Nephron progenitor cell (in vitro differentiated cells): Measurements from ENCODE around the gene COL6A1.
"Not testable (repeated sequence)": the region's sequence is repeated elsewhere in the genome, so short reads cannot be mapped to it uniquely, and the experiment has no call there.

ENCODE experiments used
- DNase-seq: peaks from one replicate; pipeline ENCODE4 v3.0.0; 2021
- H3K27ac Mint-ChIP-seq: 2 replicates; pipeline ENCODE4 v1.8.0; 2021; ENCODE audit warnings: mild to moderate bottlenecking, moderate library complexity, mixed read lengths
- H3K27me3 Mint-ChIP-seq: 2 replicates; pipeline ENCODE4 v1.8.0; 2021; ENCODE audit warnings: mild to moderate bottlenecking, low read depth, mixed read lengths; ENCODE audit not compliant: poor library complexity
- H3K36me3 Mint-ChIP-seq: 2 replicates; pipeline ENCODE4 v1.8.0; 2021; ENCODE audit warnings: low read depth, mixed read lengths
- H3K4me1 Mint-ChIP-seq: 2 replicates; pipeline ENCODE4 v1.8.0; 2021; ENCODE audit warnings: mixed read lengths
- H3K4me3 Mint-ChIP-seq: 2 replicates; pipeline ENCODE4 v1.8.0; 2021; ENCODE audit warnings: mild to moderate bottlenecking, moderate library complexity, mixed read lengths
- H3K9me3 Mint-ChIP-seq: 2 replicates; pipeline ENCODE4 v1.8.0; 2021; ENCODE audit warnings: mild to moderate bottlenecking, moderate library complexity, mixed read lengths
- TF ChIP-seq, protein P1 (sequence below): fragments of 200-600 bp; sonication (generic); IDR thresholded peaks from 2 replicates; pipeline ENCODE4 v1.5.0; 2021; ENCODE audit warnings: antibody characterized with exemption

The COL6A1 gene

GRCh38 chr21:45954921-45955320 lies 26.6 kb upstream of the COL6A1 start:
- Mint-ChIP-seq H3K27me3 (peaks cover 30% of the 10 kb centered on the region), H3K4me1 (peaks cover 40% of the 10 kb centered on the region), H3K36me3 (no peaks in the 10 kb centered on the region), H3K9me3 (peaks cover 37% of the 10 kb centered on the region), H3K27ac (peak overlapping the region; percentile 28), H3K4me3 (no peak overlapping the region)
- TF ChIP-seq, protein P1, sequence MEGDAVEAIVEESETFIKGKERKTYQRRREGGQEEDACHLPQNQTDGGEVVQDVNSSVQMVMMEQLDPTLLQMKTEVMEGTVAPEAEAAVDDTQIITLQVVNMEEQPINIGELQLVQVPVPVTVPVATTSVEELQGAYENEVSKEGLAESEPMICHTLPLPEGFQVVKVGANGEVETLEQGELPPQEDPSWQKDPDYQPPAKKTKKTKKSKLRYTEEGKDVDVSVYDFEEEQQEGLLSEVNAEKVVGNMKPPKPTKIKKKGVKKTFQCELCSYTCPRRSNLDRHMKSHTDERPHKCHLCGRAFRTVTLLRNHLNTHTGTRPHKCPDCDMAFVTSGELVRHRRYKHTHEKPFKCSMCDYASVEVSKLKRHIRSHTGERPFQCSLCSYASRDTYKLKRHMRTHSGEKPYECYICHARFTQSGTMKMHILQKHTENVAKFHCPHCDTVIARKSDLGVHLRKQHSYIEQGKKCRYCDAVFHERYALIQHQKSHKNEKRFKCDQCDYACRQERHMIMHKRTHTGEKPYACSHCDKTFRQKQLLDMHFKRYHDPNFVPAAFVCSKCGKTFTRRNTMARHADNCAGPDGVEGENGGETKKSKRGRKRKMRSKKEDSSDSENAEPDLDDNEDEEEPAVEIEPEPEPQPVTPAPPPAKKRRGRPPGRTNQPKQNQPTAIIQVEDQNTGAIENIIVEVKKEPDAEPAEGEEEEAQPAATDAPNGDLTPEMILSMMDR, result no peak
- no peak for DNase-seq

- Mint-ChIP-seq H3K36me3 (peaks cover 8% of the 10 kb centered on the region), H3K4me1 (peaks cover 28% of the 10 kb centered on the region), H3K9me3 (peaks cover 64% of the 10 kb centered on the region), H3K27me3 (peaks cover 36% of the 10 kb centered on the region), H3K4me3 (no peak overlapping the region), H3K27ac (no peak overlapping the region)
- no peak for DNase-seq
- TF ChIP-seq, protein P1, result no peak
Measured at GRCh38 chr21:45957551-45957950, 24.0 kb upstream of the COL6A1 start.

DNA sequence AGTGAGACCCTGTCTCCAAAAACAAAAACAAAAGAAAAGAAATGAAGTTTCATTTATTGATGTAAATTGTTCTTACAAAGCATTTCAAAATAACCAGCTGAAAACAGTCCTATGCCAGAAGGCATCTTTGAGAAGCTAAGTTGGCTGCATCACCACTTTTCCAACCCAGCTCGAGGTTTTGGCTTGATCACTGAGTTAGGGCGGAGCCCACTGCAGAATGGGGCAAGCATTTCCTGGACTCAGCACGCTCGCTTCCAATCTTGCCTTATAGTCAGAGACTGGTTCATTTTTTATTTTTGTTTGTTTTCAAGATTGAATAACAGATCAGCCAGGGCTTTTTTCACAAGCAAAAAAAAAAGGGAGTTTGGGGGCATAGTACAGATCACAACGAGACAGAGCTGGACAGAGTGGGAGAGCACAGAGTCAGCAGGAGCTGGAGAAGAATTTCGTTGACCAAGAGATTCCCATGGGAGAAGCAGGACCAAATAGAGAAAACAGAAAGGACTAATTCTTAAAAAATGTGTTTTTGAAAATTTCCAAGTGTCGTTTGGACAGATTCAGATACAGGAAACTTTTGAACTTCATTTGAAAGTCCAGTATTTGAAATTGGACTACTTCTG lies 23.5 kb upstream of the COL6A1 start:
- no peak overlapping the region for H3K4me3 Mint-ChIP-seq
- peaks cover 8% of the 10 kb centered on the region for H3K36me3 Mint-ChIP-seq
- H3K4me1 Mint-ChIP-seq, result peaks cover 24% of the 10 kb centered on the region
- TF ChIP-seq, protein P1, result no peak
- DNase-seq, result no peak
- no peak overlapping the region for H3K27ac Mint-ChIP-seq
- peaks cover 69% of the 10 kb centered on the region for H3K9me3 Mint-ChIP-seq
- peaks cover 33% of the 10 kb centered on the region for H3K27me3 Mint-ChIP-seq

DNA sequence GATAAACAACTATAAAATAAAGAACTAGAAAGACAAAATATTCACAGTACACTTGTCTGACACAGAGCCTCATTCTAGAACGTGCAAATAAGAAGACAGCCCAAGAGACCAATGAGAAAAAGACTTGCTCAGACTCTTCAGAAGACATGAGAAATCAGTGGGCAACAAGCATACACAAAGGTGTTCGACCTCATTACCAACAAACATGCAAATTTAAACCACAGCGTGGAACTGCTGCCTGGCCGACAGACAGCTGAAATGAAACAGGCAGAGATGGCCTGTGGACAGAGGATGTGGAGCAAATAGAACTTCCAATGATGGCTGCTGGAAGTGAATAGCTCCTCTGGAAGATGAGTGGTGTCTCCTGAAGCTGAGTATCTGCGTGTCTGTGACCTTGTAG lies 22.4 kb upstream of the COL6A1 start:
- Mint-ChIP-seq H3K4me1 (peaks cover 13% of the 10 kb centered on the region), H3K27ac (no peak overlapping the region), H3K4me3 (no peak overlapping the region), H3K27me3 (peaks cover 27% of the 10 kb centered on the region), H3K36me3 (peaks cover 8% of the 10 kb centered on the region), H3K9me3 (peaks cover 80% of the 10 kb centered on the region)
- TF ChIP-seq, protein P1, result no peak
- no peak for DNase-seq

DNA sequence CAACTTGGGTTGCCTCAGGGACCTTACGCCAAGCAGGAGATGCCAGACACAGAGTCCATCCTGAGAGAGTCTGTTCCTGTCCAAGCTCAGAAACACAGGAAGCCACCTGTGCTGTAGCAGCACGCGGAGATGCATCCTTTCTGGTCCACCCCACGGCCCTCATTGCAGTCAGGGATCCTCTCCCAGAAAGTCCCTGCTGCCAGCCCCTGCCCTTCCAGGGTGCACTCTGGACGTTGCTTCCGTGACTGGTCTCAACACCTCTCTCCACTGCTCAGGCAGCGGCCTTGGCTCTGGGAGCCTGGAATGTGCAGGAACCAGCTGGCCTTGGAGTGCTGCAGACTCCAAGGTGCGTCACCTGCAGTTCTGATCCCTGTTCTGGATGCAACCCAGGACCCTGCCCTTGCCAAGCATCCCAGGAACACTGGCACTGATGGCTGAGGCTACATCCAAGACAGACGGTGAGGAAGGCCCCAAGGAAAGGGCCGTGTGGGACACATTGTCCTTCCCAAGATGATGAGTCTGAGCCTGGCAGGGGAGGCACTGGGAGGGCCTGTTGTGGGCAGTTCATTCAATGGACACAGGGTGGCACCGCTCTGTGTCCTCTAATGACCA lies 21.7 kb upstream of the COL6A1 start:
- Mint-ChIP-seq H3K4me1 (peaks cover 6% of the 10 kb centered on the region), H3K27me3 (peaks cover 27% of the 10 kb centered on the region), H3K9me3 (peaks cover 83% of the 10 kb centered on the region), H3K27ac (no peak overlapping the region), H3K36me3 (peaks cover 8% of the 10 kb centered on the region), H3K4me3 (no peak overlapping the region)
- no peak for DNase-seq
- TF ChIP-seq, protein P1, result no peak

- not testable (repeated sequence) for DNase-seq, H3K27ac Mint-ChIP-seq, H3K4me3 Mint-ChIP-seq, H3K36me3 Mint-ChIP-seq, H3K4me1 Mint-ChIP-seq
- Mint-ChIP-seq H3K9me3 (peaks cover 78% of the 10 kb centered on the region), H3K27me3 (peaks cover 27% of the 10 kb centered on the region)
Measured at GRCh38 chr21:45961408-45961807, 20.2 kb upstream of the COL6A1 start.
